ENCODE measurements around the gene CHST3. TPM values are rescaled to one million over a fixed set of nuclear protein-coding genes. Genes with fewer than 3 reads are reported as not detected.

The CHST3 gene
- total and polyA plus RNA-seq, 4 experiments from 2014 or later: not detected

DNA sequence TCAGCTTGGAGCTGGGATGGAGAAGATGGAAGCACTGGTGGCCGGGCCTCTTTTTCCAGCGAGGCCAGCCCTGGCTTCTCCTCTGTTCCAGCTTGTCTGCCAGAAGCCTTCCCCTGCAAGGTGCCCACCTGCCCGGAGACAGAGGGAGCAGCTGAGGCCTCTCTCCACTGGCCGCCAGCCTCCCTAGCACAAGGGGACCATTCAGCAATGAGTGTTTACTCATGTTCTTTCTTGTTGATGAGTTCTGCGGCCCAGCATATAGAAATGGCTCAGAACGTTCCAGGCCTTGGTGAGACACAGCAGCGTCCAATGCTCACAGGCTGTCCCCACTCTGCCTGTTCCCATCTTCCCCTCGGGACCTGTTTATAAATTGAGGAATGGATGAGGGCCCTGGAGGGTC lies 47.3 kb downstream of the CHST3 start:
- Histone ChIP-seq H3K4me1 (ENCODE audit: insufficient read depth, low read length) (no peaks in the 10 kb centered on the region), H3K9me3 (ENCODE audit: control insufficient read depth in 1 of 2, low read length in 2 of 2) (no peaks in the 10 kb centered on the region), H3K36me3 (ENCODE audit: insufficient read depth, low read length) (no peaks in the 10 kb centered on the region), H3K4me3 (ENCODE audit: low read length in 2 of 2) (no peak overlapping the region), H3K27ac (ENCODE audit: low read depth, low read length) (no peak overlapping the region), H3K27me3 (ENCODE audit: insufficient read depth, low read length) (no peaks in the 10 kb centered on the region)
- no peaks in the 10 kb centered on the region for H3K36me3 Mint-ChIP-seq
- no peaks in the 10 kb centered on the region for H3K4me1 Mint-ChIP-seq
- no peaks in the 10 kb centered on the region for H3K9me3 Mint-ChIP-seq
- no peak overlapping the region for H3K4me3 Mint-ChIP-seq
- H3K27me3 Mint-ChIP-seq: no peaks in the 10 kb centered on the region
- DNase-seq: no peak
- no peak overlapping the region for H3K27ac Mint-ChIP-seq
- ChIA-PET CTCF (ENCODE audit: partially characterized antibody) (interaction anchor here (1.8 kb wide), 1 partner anchor 37 kb away, joined by 4 read pairs; no protein-coding TSS in a partner anchor), POLR2A (ENCODE audit: partially characterized antibody) (no interaction called here)
- intact Hi-C loops (cut with micrococcal nuclease): no loop called here

DNA sequence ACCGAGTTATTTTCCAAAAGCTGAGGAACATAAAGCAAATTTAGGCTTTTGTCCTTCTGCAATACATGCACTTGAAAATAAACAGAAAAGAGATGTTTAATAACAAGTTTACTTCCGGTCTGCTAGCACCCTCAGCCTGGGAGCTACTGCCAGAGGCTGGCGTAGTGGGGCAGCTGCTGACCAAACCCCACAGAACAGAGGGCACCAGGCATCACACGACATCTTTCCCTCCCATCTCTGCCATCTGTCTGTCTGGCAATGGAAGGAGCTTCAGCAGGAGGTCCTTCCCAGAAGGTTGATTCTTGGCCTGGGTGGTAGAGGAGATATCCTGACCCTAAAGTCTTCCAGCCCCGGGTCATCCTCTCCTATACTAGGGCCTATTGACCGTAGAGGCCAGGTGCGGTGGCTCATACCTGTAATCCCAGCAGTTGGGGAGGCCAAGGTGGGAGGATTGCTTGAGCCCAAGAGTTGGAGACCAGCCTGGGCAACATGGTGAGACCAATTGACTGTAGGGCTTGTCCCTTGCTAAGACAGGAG lies 47.8 kb downstream of the CHST3 start:
- DNase-seq: no peak
- Mint-ChIP-seq H3K4me3 (no peak overlapping the region), H3K27ac (no peak overlapping the region), H3K9me3 (no peaks in the 10 kb centered on the region), H3K27me3 (no peaks in the 10 kb centered on the region), H3K4me1 (no peaks in the 10 kb centered on the region), H3K36me3 (no peaks in the 10 kb centered on the region)
- Histone ChIP-seq H3K27me3 (ENCODE audit: insufficient read depth, low read length) (no peaks in the 10 kb centered on the region), H3K4me1 (ENCODE audit: insufficient read depth, low read length) (no peaks in the 10 kb centered on the region), H3K27ac (ENCODE audit: low read depth, low read length) (no peak overlapping the region), H3K9me3 (ENCODE audit: control insufficient read depth in 1 of 2, low read length in 2 of 2) (no peaks in the 10 kb centered on the region), H3K36me3 (ENCODE audit: insufficient read depth, low read length) (no peaks in the 10 kb centered on the region), H3K4me3 (ENCODE audit: low read length in 2 of 2) (no peak overlapping the region)
- POLR2A ChIA-PET (ENCODE audit: partially characterized antibody): no interaction called here
- CTCF ChIA-PET (ENCODE audit: partially characterized antibody): interaction anchor here (1.8 kb wide), 1 partner anchor 36 kb away, joined by 4 read pairs; no protein-coding TSS in a partner anchor
- intact Hi-C loops (cut with micrococcal nuclease): no loop called here

DNA sequence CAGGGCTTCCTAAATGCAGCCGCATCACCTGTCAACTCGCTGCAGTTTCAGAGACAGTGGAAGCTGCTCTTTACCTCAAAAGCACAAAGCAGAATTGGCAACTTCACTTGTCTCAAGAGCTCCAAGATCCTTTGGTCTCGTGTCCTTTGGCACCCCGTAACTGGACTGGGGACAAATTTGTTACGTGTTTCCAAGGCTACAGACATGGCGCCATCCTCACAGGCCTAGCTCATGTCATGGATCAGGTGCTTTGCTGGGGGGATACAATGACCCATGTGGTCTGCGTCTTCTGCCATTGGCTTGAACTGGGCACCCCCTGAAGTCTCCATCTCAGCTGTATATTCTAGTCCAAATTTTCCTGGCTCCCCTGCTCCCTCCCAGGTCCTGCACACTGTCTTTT lies 48.6 kb downstream of the CHST3 start:
- Mint-ChIP-seq H3K4me3 (no peak overlapping the region), H3K9me3 (no peaks in the 10 kb centered on the region), H3K4me1 (no peaks in the 10 kb centered on the region), H3K36me3 (no peaks in the 10 kb centered on the region), H3K27me3 (no peaks in the 10 kb centered on the region), H3K27ac (peak overlapping the region in 1 of 7 donors; percentile 81)
- POLR2A ChIA-PET (ENCODE audit: partially characterized antibody): no interaction called here
- H3K4me3 ChIP-seq (ENCODE audit: low read length in 2 of 2): no peak overlapping the region
- no peaks in the 10 kb centered on the region for H3K36me3 ChIP-seq (ENCODE audit: insufficient read depth, low read length)
- no peak for DNase-seq
- H3K27ac ChIP-seq (ENCODE audit: low read depth, low read length): no peak overlapping the region
- intact Hi-C loops (cut with micrococcal nuclease): no loop called here
- no peaks in the 10 kb centered on the region for H3K9me3 ChIP-seq (ENCODE audit: control insufficient read depth in 1 of 2, low read length in 2 of 2)
- no peaks in the 10 kb centered on the region for H3K4me1 ChIP-seq (ENCODE audit: insufficient read depth, low read length)
- CTCF ChIA-PET (ENCODE audit: partially characterized antibody): no interaction called here
- no peaks in the 10 kb centered on the region for H3K27me3 ChIP-seq (ENCODE audit: insufficient read depth, low read length)

GRCh38 chr10:72013202-72013945 lies 49.2 kb downstream of the CHST3 start:
- ChIA-PET CTCF (ENCODE audit: partially characterized antibody) (no interaction called here), POLR2A (ENCODE audit: partially characterized antibody) (no interaction called here)
- no peak for DNase-seq
- Histone ChIP-seq H3K27ac (ENCODE audit: low read depth, low read length) (no peak overlapping the region), H3K27me3 (ENCODE audit: insufficient read depth, low read length) (no peaks in the 10 kb centered on the region), H3K9me3 (ENCODE audit: control insufficient read depth in 1 of 2, low read length in 2 of 2) (no peaks in the 10 kb centered on the region), H3K36me3 (ENCODE audit: insufficient read depth, low read length) (no peaks in the 10 kb centered on the region), H3K4me1 (ENCODE audit: insufficient read depth, low read length) (no peaks in the 10 kb centered on the region), H3K4me3 (ENCODE audit: low read length in 2 of 2) (no peak overlapping the region)
- intact Hi-C loops (cut with micrococcal nuclease): no loop called here
- Mint-ChIP-seq H3K27ac (peak overlapping the region in 1 of 7 donors; percentile 81), H3K36me3 (no peaks in the 10 kb centered on the region), H3K9me3 (no peaks in the 10 kb centered on the region), H3K4me1 (no peaks in the 10 kb centered on the region), H3K4me3 (no peak overlapping the region), H3K27me3 (peaks cover 0 to 2% of the 10 kb centered on the region in 2 donors)

- DNase-seq: no peak
- H3K27ac ChIP-seq (ENCODE audit: low read depth, low read length): no peak overlapping the region
- intact Hi-C loops (cut with micrococcal nuclease): no loop called here
- H3K36me3 ChIP-seq (ENCODE audit: insufficient read depth, low read length): no peaks in the 10 kb centered on the region
- H3K4me1 Mint-ChIP-seq: no peaks in the 10 kb centered on the region
- H3K27me3 ChIP-seq (ENCODE audit: insufficient read depth, low read length): no peaks in the 10 kb centered on the region
- no peaks in the 10 kb centered on the region for H3K9me3 Mint-ChIP-seq
- peaks cover 0 to 5% of the 10 kb centered on the region in 2 donors for H3K27me3 Mint-ChIP-seq
- POLR2A ChIA-PET (ENCODE audit: partially characterized antibody): no interaction called here
- H3K4me3 ChIP-seq (ENCODE audit: low read length in 2 of 2): no peak overlapping the region
- no peaks in the 10 kb centered on the region for H3K9me3 ChIP-seq (ENCODE audit: control insufficient read depth in 1 of 2, low read length in 2 of 2)
- no peak overlapping the region for H3K4me3 Mint-ChIP-seq
- CTCF ChIA-PET (ENCODE audit: partially characterized antibody): no interaction called here
- H3K36me3 Mint-ChIP-seq: no peaks in the 10 kb centered on the region
- no peak overlapping the region for H3K27ac Mint-ChIP-seq
- H3K4me1 ChIP-seq (ENCODE audit: insufficient read depth, low read length): no peaks in the 10 kb centered on the region
These were observed 50.0 kb downstream of the CHST3 start for GRCh38 chr10:72014197-72014596.

DNA sequence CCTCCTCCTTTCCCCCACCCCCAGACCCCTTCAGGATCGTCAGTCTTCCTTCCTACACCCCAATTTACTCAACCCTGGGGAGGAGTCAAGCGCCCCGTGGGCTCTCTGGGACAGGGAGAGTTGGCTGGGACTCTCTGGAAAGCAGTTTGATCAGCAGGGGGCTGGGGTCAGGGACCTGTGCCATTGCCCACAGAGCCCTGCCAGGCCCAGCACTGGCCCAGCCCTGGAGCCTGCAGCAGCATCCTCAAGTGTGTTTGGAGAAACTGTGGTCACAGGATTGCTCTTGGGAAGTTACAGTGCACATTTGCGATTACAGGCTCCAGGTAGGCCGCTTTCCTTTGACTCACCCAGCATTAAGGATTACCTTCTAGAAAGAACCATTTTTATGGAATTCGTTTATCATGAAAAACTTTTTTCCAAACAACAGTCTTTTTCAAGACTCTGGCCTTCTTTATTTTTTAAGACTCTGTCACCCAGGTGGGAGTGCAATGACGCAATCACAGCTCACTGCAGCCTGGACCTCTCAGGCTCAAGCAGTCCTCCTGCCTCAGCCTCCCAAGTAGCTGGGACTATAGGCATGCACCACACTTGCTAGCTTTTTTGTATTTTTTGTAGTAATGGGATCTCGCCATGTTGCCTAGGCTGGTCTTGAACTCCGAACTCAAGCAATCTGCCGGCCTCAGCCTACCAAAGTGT lies 50.7 kb downstream of the CHST3 start:
- DNase-seq: no peak
- Mint-ChIP-seq H3K4me3 (no peak overlapping the region), H3K4me1 (no peaks in the 10 kb centered on the region), H3K36me3 (no peaks in the 10 kb centered on the region), H3K9me3 (no peaks in the 10 kb centered on the region), H3K27me3 (peaks cover 0 to 5% of the 10 kb centered on the region in 2 donors), H3K27ac (no peak overlapping the region)
- H3K4me1 ChIP-seq (ENCODE audit: insufficient read depth, low read length): no peaks in the 10 kb centered on the region
- CTCF ChIA-PET (ENCODE audit: partially characterized antibody): interaction anchor here (1.3 kb wide), 1 partner anchor 119 kb away, joined by 4 read pairs; no protein-coding TSS in a partner anchor
- no peaks in the 10 kb centered on the region for H3K27me3 ChIP-seq (ENCODE audit: insufficient read depth, low read length)
- H3K9me3 ChIP-seq (ENCODE audit: control insufficient read depth in 1 of 2, low read length in 2 of 2): no peaks in the 10 kb centered on the region
- intact Hi-C loops (cut with micrococcal nuclease): no loop called here
- POLR2A ChIA-PET (ENCODE audit: partially characterized antibody): no interaction called here
- no peak overlapping the region for H3K27ac ChIP-seq (ENCODE audit: low read depth, low read length)
- no peaks in the 10 kb centered on the region for H3K36me3 ChIP-seq (ENCODE audit: insufficient read depth, low read length)
- no peak overlapping the region for H3K4me3 ChIP-seq (ENCODE audit: low read length in 2 of 2)

GRCh38 chr10:72015841-72016240 lies 51.6 kb downstream of the CHST3 start:
- Mint-ChIP-seq H3K9me3 (no peaks in the 10 kb centered on the region), H3K27me3 (peaks cover 0 to 6% of the 10 kb centered on the region in 2 donors), H3K4me3 (no peak overlapping the region), H3K4me1 (no peaks in the 10 kb centered on the region), H3K27ac (no peak overlapping the region), H3K36me3 (no peaks in the 10 kb centered on the region)
- POLR2A ChIA-PET (ENCODE audit: partially characterized antibody): no interaction called here
- Histone ChIP-seq H3K4me1 (ENCODE audit: insufficient read depth, low read length) (no peaks in the 10 kb centered on the region), H3K27ac (ENCODE audit: low read depth, low read length) (no peak overlapping the region), H3K4me3 (ENCODE audit: low read length in 2 of 2) (no peak overlapping the region), H3K36me3 (ENCODE audit: insufficient read depth, low read length) (no peaks in the 10 kb centered on the region), H3K9me3 (ENCODE audit: control insufficient read depth in 1 of 2, low read length in 2 of 2) (no peaks in the 10 kb centered on the region), H3K27me3 (ENCODE audit: insufficient read depth, low read length) (no peaks in the 10 kb centered on the region)
- DNase-seq: no peak
- intact Hi-C loops (cut with micrococcal nuclease): no loop called here
- CTCF ChIA-PET (ENCODE audit: partially characterized antibody): interaction anchor here (1.3 kb wide), 1 partner anchor 120 kb away, joined by 4 read pairs; no protein-coding TSS in a partner anchor

Data from CD4-positive, alpha-beta memory T cell (primary cell).